HG02970 (cell line): ENCODE measurements around the gene DUSP23.

Experiments used
- ATAC-seq: cut with Tn5 transposase; IDR thresholded peaks from one replicate; pipeline ENCODE4 v1.9.1; 2021; ENCODE audit warnings: mild to moderate bottlenecking, moderate library complexity, moderate number of reproducible peaks; ENCODE audit not compliant: unreplicated experiment, low FRiP score

DUSP23 gene

DNA sequence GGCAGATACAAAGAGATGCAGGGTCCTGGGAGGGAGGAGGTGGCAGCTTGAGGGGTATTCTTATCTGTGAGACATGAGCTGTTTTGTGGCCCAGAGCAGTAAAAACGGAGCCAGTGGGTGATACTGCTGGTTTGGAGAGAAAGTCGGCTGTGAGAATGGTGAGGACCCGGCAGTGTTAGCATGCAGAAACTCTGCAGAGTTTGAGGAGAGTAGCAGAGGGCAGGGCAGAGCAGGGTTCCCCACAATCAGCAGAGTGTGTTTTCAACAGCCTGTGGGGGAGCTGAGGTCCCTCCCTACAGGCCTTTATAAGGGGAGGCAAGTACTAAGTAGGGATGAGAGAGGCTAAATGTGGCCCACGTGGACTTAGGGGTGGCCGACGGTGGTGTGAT, 46.3 kb downstream of the DUSP23 start:
- no peak for ATAC-seq

DNA sequence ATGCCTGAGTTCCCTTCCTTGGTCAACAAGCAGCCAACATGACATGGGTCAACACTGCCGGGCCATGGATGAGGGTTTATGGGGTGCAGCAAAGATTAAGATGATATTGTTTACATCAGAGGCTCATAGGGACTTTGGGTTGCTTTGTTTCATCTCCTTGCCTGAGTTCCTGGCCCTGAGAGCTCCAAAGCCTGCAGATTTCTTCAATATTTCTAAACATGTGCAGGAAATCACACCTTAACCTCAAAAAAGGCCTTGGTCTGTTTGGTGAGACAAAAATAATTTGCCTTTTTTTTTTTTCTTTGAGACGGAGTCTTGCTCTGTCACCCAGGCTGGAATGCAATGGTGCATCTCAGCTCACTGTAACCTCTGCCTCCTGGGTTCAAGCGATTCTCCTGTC, 46.8 kb downstream of the DUSP23 start:
- ATAC-seq = no peak

DNA sequence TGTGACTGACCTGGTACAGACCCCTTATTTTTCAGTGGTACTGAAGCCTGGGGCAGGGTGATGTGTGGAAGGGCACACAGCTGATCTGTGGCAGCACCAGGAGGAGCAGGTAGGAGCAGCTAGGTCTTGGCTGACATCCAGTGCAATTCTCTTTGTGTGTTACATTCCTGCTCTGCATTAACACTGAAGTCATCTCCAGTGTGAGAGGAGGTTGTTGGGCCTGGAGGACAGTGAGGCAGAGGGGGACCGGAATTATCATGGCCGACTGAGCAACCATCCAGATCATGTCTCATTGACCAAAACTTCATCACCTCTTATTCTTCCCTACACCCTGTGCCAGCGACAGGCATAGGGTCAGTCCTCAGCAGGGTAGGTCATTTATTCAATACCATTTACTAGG, 47.4 kb downstream of the DUSP23 start:
- ATAC-seq = no peak

DNA sequence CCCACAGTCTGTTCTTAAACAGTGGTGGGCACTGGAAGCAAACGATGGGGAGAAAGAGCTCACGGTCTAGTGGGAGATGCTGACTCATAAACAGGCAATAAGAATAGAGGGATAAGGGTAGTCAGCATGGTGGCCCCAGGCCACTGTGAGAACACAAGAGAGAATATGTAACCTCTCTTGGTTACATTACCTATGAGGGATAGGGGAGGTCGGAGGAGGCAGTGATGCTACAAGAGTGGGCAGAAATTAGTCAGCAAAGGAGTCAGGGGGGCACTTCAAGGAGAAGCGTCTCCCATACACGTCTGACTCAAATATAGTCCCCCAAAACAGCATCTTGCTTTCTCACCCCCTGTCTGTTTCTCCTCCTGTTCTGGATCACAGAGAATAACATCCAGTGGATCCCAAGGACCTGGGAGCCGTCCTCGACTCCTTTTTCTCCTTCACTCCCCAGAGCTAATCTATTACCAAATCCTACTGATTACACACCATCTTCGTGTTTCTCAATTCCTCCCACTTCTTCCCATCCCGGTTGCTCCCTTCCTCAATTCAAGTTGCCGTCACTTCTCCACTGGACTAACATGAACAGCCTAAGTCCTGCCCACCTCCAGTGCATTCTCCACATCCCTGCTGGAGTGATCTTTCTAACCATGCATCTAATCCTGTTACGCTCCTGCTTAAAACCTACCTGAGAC, 48.0 kb downstream of the DUSP23 start:
- no peak for ATAC-seq

DNA sequence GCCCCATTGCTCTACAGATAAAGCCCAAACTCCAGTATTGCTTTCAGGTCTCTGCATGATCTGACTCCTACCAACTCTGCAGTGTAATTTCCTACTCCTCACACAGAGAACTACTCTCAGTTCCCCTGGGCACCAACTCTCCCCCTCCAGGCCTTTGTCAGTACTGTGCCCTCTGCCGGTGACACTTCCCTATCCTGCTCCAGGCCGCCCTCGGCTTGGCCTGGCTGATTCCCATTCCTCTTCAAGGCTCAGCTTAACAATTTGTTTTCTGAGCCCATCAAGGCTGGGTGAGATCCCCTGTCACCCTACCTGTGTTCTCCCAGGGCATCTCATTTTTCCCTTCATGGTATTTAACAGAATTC, 48.5 kb downstream of the DUSP23 start:
- ATAC-seq = no peak

DNA sequence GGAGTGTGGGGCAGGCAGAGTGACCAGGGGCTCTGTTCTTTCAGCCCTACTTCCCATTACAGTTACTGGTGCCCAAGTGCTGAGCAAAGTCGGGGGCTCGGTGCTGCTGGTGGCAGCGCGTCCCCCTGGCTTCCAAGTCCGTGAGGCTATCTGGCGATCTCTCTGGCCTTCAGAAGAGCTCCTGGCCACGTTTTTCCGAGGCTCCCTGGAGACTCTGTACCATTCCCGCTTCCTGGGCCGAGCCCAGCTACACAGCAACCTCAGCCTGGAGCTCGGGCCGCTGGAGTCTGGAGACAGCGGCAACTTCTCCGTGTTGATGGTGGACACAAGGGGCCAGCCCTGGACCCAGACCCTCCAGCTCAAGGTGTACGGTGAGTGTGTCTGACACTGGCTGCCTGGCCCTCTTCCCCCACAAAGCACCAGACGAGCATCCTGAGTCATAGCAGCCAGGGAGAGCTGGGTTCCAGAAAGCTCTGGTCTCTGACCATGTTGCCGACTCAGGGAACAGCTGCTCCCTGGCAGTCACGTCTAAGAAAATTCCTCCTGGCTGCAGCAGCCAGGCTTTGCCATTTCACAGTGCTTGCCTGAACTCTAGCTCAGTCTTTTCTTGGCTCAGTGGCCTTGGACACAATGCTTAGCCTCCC, 49.2 kb downstream of the DUSP23 start:
- ATAC-seq = no peak

DNA sequence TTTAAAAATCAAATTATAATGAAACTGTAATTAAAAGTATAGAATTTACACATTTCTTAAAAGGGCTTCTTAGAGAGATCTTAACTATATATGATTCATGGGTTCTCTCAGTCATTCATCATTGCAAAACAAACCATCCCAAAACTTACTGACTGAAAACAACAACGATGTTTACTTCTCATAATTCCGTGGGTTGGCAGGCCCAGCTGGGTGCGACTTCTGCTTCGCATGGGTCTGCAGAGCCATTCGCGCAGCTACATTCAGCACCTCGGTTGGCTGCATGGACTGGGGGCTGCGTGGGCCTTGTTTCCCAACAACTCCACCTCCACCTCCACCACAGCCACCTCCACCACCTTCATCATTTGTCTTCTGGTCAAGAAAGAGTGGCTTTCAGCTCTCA, 50.0 kb downstream of the DUSP23 start:
- no peak for ATAC-seq

DNA sequence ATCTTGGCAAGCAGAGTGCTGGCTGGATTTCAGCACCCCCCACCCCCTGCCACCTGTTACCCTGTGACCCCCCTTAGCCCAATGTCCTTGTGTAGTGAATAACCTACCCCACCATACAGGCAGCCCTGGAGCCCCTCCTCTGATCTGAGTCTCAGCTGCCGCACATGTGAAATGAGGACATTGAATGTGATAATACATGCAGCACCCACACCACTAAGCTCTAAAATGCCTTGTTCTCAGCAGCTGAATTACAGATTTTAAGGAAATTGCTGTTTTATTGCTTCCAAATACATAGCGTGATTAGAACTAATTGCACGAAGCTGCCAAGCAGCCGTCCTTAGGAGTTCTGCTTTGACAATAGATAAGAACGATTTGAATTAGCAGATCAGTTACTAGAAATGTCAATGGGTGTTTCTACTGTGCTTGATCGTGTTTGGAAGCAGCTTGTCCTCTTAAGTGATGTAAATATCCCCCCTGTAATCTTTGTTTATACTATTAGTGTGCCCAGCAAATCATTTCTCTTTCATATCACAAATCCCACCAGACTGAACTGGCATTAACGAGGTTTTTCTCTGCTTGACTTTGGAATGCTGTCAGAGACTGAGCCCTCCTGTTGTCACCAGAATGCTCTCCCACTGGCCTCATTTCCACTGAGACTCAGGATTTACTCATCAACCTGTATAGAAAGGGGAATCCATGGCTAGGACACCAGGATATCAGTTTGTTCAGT, 50.8 kb downstream of the DUSP23 start:
- ATAC-seq = no peak
